Spleen (tissue), 11 donors: ENCODE measurements around the gene MPZL1. TPM values are rescaled to one million over a fixed set of nuclear protein-coding genes. Genes with fewer than 3 reads are reported as not detected.
A peak's percentile ranks its signal among the peaks of the same experiment; 100 is the strongest.

ENCODE experiments used
- DNase-seq: peaks from one replicate; pipeline ENCODE4 v3.0.0-alpha.2; 2020
- H3K27ac ChIP-seq, 8 donors: fragments of 200-600 bp; sonication (generic) in 7 of 8; 1 replicate in 4 of 8; 2 replicates in 4 of 8; pipeline versions ENCODE4 v1.5.0 to v1.8.0; 2016 to 2021; ENCODE audit warnings: inconsistent platforms in 4 of 8, mild to moderate bottlenecking in 4 of 8, moderate library complexity in 1 of 8
- H3K27me3 ChIP-seq, 7 donors: fragments of 200-600 bp; sonication (generic) in 6 of 7; replicated peaks in 1 of 7; 1 replicate in 4 of 7; 2 replicates in 3 of 7; pipeline versions ENCODE4 v1.5.0 to v1.8.0; 2016 to 2021; ENCODE audit warnings: inconsistent platforms in 3 of 7, mild to moderate bottlenecking in 1 of 7
- H3K36me3 ChIP-seq, 6 donors: fragments of 200-600 bp; sonication (generic) in 5 of 6; 1 replicate in 4 of 6; 2 replicates in 2 of 6; pipeline versions ENCODE4 v1.5.0 to v1.8.0; 2016 to 2021; ENCODE audit warnings: inconsistent platforms in 2 of 6
- H3K4me1 ChIP-seq, 6 donors: fragments of 200-600 bp; sonication (generic) in 5 of 6; 1 replicate in 3 of 6; 2 replicates in 3 of 6; pipeline versions ENCODE4 v1.5.0 to v1.8.0; 2016 to 2021; ENCODE audit warnings: inconsistent platforms in 3 of 6
- H3K4me3 ChIP-seq, 8 donors: fragments of 200-600 bp; sonication (generic) in 7 of 8; 1 replicate in 4 of 8; 2 replicates in 4 of 8; pipeline versions ENCODE4 v1.5.0 to v1.8.0; 2016 to 2021; ENCODE audit warnings: inconsistent platforms in 4 of 8, mild to moderate bottlenecking in 4 of 8, moderate library complexity in 2 of 8
- H3K9me3 ChIP-seq, 8 donors: fragments of 200-600 bp; sonication (generic) in 7 of 8; 1 replicate in 4 of 8; 2 replicates in 4 of 8; pipeline versions ENCODE4 v1.5.0 to v1.8.0; 2016 to 2021; ENCODE audit warnings: inconsistent platforms in 4 of 8
- CTCF ChIP-seq, 11 experiments: fragments of 200-600 bp in 7 of 11; fragments of 450-650 bp in 4 of 11; sonication (generic) in 4 of 11; IDR thresholded peaks in 8 of 11; conservative IDR thresholded peaks in 3 of 11; 1 replicate in 7 of 11; 2 replicates in 4 of 11; pipeline versions ENCODE4 v1.4.0 to v1.8.0; 2016 to 2021; ENCODE audit warnings: antibody characterized with exemption in 11 of 11, inconsistent platforms in 4 of 11, mild to moderate bottlenecking in 1 of 11
- POLR2A ChIP-seq, 3 donors: fragments of 450-650 bp; IDR thresholded peaks; one replicate each; pipeline ENCODE4 v1.5.1; 2017; ENCODE audit warnings: antibody characterized with exemption in 3 of 3, mild to moderate bottlenecking in 1 of 3
- POLR2AphosphoS5 ChIP-seq, 3 donors: sonication (generic); formaldehyde crosslinking; IDR thresholded peaks; one replicate each; pipeline ENCODE4 v1.5.1; 2017; ENCODE audit warnings: antibody characterized with exemption in 3 of 3
- WGBS, 5 donors: extraction: QIAGEN DNeasy Blood & Tissue Kit in 3 of 5; methylation state at CpG; one replicate each; pipeline versions ENCODE4 v1.1.5 to v1.1.7; 2013 to 2018; 5-methylcytosine and 5-hydroxymethylcytosine counted together
- intact Hi-C: fragments of 100-400 bp; cut with DNase I; formaldehyde crosslinking; loops from one replicate; pipeline ENCODE4 v1.15.0; 2023; ENCODE audit warnings: low total_unique reads
- polyA plus RNA-seq, 3 donors: library from polyadenylated mRNA; stranded (reverse); fragments of 200-250 nt; gene quantifications; one replicate each; pipeline ENCODE4 v1.2.1, GENCODE V29; 2013
- total RNA-seq, 7 donors: library from RNA; depleted of rRNA in 3 of 7; stranded (reverse); fragments of >200 nt in 3 of 7; fragmentation: NEBNext Ultra II Directional in 4 of 7; extraction: Animal tissue kit (Norgen Biotek cat#: 25700) in 4 of 7; gene quantifications; one replicate each; pipeline versions ENCODE4 v1.1.0 to v1.2.1, GENCODE V29; 2016 to 2021
- donor health status: healthy with polysubstance abuse.
- donor health status: DM: no; HTN: no; CAD: no; lungs with moderate emphysema.
- donor health status: DM: no; HTN: no; CAD: no.
- donor health status: Bipolar disorder and iron deficiency.
- donor health status: healthy.
- donor health status: DM: no; HTN: no; CAD: no.
- donor health status: DM: yes; HTN: yes; CAD: no.

Gene MPZL1
- total and polyA plus RNA-seq, 10 donors = 12.0 to 65.8 (median 47.3) TPM

GRCh38 chr1:167681451-167682098 lies 40.2 kb upstream of the MPZL1 start:
- Histone ChIP-seq H3K9me3 (no peaks in the 10 kb centered on the region), H3K4me3 (no peak overlapping the region), H3K27me3 (no peaks in the 10 kb centered on the region), H3K36me3 (peaks cover 0 to 100% (median 51%) of the 10 kb centered on the region in 6 donors), H3K27ac (peak overlapping the region in 3 of 8 donors; percentile 53 to 64 (median 55)), H3K4me1 (peaks cover 7 to 97% (median 46%) of the 10 kb centered on the region in 6 donors)
- WGBS, 5 donors = 57 to 67% (median 61%) methylated on average over 5 of the region's 5 CpGs
- peak in 1 of 3 donors; percentile 33 for TF ChIP-seq POLR2AphosphoS5 (IDR thresholded peaks at IDR 0.05)
- TF ChIP-seq POLR2A (IDR thresholded peaks at IDR 0.05) = no peak
- no peak for DNase-seq
- intact Hi-C loops = no loop called here

GRCh38 chr1:167683226-167683625 lies 38.6 kb upstream of the MPZL1 start:
- intact Hi-C loops = no loop called here
- peaks cover 9 to 97% (median 45%) of the 10 kb centered on the region in 6 donors for H3K4me1 ChIP-seq
- 87 to 93% (median 92%) methylated on average over 6 of the region's 6 CpGs for WGBS, 5 donors
- H3K27me3 ChIP-seq = no peaks in the 10 kb centered on the region
- no peaks in the 10 kb centered on the region for H3K9me3 ChIP-seq
- peaks cover 0 to 100% (median 53%) of the 10 kb centered on the region in 6 donors for H3K36me3 ChIP-seq
- DNase-seq = no peak
- peak overlapping the region in 3 of 8 donors; percentile 9 to 55 (median 55) for H3K27ac ChIP-seq
- no peak overlapping the region for H3K4me3 ChIP-seq
- TF ChIP-seq CTCF (IDR thresholded peaks at IDR 0.05 in 8 of 11, conservative IDR thresholded peaks at IDR 0.05 in 3 of 11) (no peak), POLR2AphosphoS5 (IDR thresholded peaks at IDR 0.05) (no peak), POLR2A (IDR thresholded peaks at IDR 0.05) (no peak)

GRCh38 chr1:167683641-167684502 lies 37.9 kb upstream of the MPZL1 start:
- no peaks in the 10 kb centered on the region for H3K27me3 ChIP-seq
- peak overlapping the region in 3 of 8 donors; percentile 9 to 55 (median 28) for H3K27ac ChIP-seq
- peaks cover 12 to 97% (median 44%) of the 10 kb centered on the region in 6 donors for H3K4me1 ChIP-seq
- intact Hi-C loops = no loop called here
- no peaks in the 10 kb centered on the region for H3K9me3 ChIP-seq
- WGBS, 5 donors = 70 to 83% (median 78%) methylated on average over 15 of the region's 15 CpGs
- H3K36me3 ChIP-seq = peaks cover 0 to 100% (median 60%) of the 10 kb centered on the region in 6 donors
- TF ChIP-seq CTCF (IDR thresholded peaks at IDR 0.05 in 8 of 11, conservative IDR thresholded peaks at IDR 0.05 in 3 of 11) = no peak
- TF ChIP-seq POLR2A (IDR thresholded peaks at IDR 0.05) = no peak
- TF ChIP-seq POLR2AphosphoS5 (IDR thresholded peaks at IDR 0.05) = peak in 2 of 3 donors; percentile 20 to 68
- no peak overlapping the region for H3K4me3 ChIP-seq
- no peak for DNase-seq

- 62 to 80% (median 70%) methylated on average over 5 of the region's 5 CpGs for WGBS, 5 donors
- no peaks in the 10 kb centered on the region for H3K9me3 ChIP-seq
- H3K4me3 ChIP-seq = no peak overlapping the region
- no peaks in the 10 kb centered on the region for H3K27me3 ChIP-seq
- TF ChIP-seq CTCF (IDR thresholded peaks at IDR 0.05 in 8 of 11, conservative IDR thresholded peaks at IDR 0.05 in 3 of 11) (no peak), POLR2AphosphoS5 (IDR thresholded peaks at IDR 0.05) (no peak), POLR2A (IDR thresholded peaks at IDR 0.05) (no peak)
- intact Hi-C loops = no loop called here
- peaks cover 0 to 100% (median 75%) of the 10 kb centered on the region in 6 donors for H3K36me3 ChIP-seq
- peaks cover 10 to 89% (median 35%) of the 10 kb centered on the region in 6 donors for H3K4me1 ChIP-seq
- H3K27ac ChIP-seq = peak overlapping the region in 2 of 8 donors; percentile 64 to 67
- DNase-seq = no peak
These were observed 35.9 kb upstream of the MPZL1 start for GRCh38 chr1:167685844-167686243.
